LNCaP clone FGC (cell line): ENCODE data around the gene NME7.

Source experiments
- DNase-seq: peaks from one replicate; pipeline ENCODE4 v3.0.0-alpha.2; 2011; ENCODE audit warnings: low read depth
- H3K4me3 ChIP-seq: 2 replicates; pipeline ENCODE4 v1.5.1; 2011; ENCODE audit warnings: mild to moderate bottlenecking, low read depth, low read length, control low read depth
- CTCF ChIP-seq: IDR thresholded peaks from 2 replicates; pipeline ENCODE4 v1.5.1; 2012; ENCODE audit warnings: mild to moderate bottlenecking; ENCODE audit not compliant: control insufficient read depth, insufficient read depth; ENCODE audit errors: extremely low read depth

NME7 gene

GRCh38 chr1:169143346-169143745, 224.3 kb downstream of the NME7 start:
- H3K4me3 ChIP-seq = no peak overlapping the region
- DNase-seq = no peak
- no peak for TF ChIP-seq CTCF

GRCh38 chr1:169142129-169142528, 225.5 kb downstream of the NME7 start:
- no peak overlapping the region for H3K4me3 ChIP-seq
- no peak for TF ChIP-seq CTCF
- DNase-seq = no peak

GRCh38 chr1:169141356-169141755, 226.2 kb downstream of the NME7 start:
- no peak for TF ChIP-seq CTCF
- no peak overlapping the region for H3K4me3 ChIP-seq

GRCh38 chr1:169138866-169139670, 228.5 kb downstream of the NME7 start:
- no peak for TF ChIP-seq CTCF
- no peak for DNase-seq
- H3K4me3 ChIP-seq = no peak overlapping the region

More at GRCh38 chr1:169141356-169141755, 226.2 kb downstream of the NME7 start:
- no peak for DNase-seq

- TF ChIP-seq CTCF = no peak
- no peak overlapping the region for H3K4me3 ChIP-seq
- no peak for DNase-seq
Measured at GRCh38 chr1:169137357-169137756, 230.2 kb downstream of the NME7 start.

- no peak overlapping the region for H3K4me3 ChIP-seq
- TF ChIP-seq CTCF = peak; percentile 38
- no peak for DNase-seq
Measured at GRCh38 chr1:169133801-169134502, 233.6 kb downstream of the NME7 start.

GRCh38 chr1:169133228-169133576, 234.4 kb downstream of the NME7 start:
- DNase-seq = no peak
- no peak for TF ChIP-seq CTCF
- H3K4me3 ChIP-seq = no peak overlapping the region
